ENCODE measurements around the gene LRRC61.

LRRC61 gene

DNA sequence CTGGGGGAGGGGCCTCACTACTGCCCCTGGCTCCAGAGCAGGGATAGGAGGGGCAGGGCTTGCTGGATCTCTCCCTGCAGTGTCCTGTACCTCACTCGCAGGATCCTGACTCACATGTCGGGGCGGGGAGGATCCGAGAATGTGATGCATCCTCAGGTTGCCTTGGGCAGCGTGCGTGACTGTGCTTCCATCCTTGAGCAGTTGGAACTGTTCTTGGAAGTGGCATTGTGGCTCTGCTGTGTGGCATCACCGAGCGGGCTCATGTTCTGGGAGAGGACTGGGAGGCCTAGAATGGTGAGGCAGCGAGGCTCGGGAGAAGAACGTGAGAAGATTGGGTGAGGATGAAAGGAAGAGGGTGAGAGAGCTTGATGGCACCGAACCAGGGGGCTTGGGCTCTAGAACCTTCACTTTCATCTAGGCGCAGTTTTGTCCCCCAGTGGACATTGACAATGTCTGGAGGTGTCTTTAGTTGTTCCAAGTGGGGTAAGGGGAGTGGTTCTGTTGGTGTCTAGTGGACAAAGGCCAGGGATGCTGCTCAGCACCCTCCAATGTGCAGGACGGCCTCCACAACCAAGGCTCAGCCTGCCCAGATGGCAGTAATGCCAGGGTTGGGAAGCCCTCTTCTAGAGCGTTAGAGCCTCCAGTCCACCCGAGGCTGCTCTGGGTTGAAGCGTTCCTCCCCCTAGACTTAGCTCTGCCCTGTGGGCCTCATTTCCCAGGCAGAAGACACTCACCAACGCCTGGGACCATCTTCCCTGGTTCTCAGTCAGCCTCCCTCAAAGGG lies 9.9 kb downstream of the LRRC61 start:
- no peak for DNase-seq

DNA sequence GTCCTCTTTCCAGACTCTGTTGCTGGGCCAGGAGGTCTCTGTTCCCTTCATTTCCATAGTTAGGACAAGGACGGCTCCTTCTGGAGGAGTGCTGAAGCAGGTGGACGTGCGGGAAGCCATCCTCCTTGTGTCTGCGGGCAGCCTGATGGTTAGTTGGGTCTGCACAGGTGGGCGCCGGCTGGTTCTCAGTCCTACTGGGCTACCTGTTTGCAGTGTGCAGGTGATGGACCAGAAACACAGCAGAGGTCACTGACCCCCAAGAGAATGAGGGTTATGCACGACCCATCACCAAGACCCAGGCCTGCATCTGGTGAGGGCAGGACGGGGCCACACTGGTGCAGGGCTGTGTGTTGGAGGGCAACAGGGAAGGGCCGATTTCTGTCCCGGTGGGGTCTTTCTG lies 10.5 kb downstream of the LRRC61 start:
- DNase-seq = no peak

DNA sequence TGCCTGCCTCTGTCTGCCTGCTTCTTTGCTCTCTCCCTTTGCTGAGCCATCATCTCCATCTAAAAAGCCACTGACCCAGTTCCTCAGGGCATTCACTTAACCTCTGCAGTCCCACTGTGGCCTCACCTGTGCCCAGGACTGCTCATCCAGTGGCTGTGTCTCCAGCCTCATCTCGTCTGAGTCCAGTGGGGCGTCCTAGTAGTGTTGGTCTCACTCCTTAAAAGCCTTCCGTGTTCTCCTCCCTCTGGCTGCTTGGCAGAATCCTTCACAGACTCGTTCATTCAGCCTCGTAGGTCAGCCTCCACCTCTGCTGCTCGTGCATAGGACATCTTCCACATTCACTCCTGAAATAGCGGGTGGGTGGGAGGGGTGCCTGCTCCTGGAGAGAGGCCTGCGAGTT lies 11.0 kb downstream of the LRRC61 start:
- DNase-seq = no peak

DNA sequence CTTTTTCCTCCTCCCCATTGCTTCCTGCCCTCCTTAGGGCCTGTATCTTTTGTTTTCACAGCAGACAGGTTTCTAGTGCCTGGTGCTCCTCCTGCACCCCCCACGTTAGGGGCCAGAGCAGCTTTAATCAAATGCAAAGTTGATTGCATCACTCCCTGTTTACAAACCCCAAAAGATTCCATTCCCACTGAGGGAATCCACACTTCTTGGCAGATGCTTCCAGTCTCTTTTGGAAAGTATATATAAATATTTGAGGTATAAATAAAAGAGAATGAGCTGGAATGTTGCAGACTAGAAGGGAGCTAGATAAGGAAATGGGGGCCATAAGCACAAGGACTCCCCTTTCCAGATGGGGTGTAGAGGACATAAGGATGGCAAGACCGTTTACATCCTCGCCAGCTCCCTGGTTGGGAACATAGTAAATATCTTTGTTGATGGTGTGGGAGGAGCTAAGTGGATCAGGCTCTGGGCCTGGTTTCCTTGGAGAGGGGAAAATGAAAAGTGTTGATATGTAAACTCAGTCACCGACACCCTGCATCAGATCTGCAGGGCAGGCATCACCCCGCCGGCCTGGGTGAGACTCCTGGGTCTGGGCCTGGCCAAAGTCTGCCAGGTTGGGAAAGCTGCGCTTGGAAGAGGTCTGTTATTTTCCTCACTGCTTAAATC lies 12.1 kb downstream of the LRRC61 start:
- no peak for DNase-seq

DNA sequence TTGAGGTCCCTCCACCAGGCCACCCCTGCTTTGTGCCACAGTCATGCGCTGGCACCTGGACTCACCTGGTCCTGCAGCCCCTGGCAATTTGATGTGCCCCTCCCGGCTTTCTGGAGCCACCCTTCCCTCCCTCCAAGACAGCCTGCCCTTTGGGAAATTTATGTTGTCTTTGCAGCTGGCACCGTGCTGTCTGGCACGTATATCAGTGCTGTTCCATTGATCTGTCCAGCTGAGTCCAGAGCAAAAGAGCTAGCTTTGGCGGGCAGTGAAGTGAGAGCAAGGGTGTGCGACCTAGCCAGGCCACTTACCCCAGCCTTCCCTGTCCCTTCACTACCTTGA lies 12.6 kb downstream of the LRRC61 start:
- DNase-seq = no peak

DNA sequence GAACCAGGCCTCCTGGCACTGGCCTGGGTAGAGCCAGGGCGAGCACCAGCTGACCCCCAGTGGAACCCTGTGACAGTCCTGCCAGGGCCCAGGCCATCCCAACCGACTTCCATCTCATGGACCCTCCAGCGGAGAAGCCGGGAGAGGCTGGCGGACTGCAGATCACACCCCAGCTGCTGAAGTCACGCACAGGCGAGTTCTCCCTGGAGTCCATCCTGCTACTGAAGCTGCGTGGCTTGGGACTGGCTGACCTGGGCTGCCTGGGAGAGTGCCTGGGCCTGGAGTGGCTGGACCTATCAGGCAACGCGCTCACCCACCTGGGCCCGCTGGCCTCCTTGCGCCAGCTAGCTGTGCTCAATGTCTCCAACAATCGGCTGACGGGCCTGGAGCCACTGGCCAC lies 13.6 kb downstream of the LRRC61 start:
- no peak for DNase-seq

DNA sequence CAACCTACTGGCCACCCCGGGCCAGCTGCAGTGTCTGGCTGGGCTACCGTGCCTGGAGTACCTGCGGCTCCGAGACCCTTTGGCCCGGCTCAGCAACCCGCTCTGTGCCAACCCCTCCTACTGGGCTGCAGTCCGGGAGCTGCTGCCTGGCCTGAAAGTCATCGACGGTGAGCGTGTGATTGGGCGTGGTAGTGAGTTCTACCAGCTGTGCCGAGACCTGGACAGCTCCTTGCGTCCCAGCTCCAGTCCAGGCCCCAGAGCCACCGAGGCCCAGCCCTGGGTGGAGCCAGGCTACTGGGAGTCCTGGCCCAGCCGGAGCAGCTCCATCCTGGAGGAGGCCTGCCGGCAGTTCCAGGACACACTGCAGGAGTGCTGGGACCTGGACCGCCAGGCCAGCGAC lies 14.0 kb downstream of the LRRC61 start:
- DNase-seq = no peak

DNA sequence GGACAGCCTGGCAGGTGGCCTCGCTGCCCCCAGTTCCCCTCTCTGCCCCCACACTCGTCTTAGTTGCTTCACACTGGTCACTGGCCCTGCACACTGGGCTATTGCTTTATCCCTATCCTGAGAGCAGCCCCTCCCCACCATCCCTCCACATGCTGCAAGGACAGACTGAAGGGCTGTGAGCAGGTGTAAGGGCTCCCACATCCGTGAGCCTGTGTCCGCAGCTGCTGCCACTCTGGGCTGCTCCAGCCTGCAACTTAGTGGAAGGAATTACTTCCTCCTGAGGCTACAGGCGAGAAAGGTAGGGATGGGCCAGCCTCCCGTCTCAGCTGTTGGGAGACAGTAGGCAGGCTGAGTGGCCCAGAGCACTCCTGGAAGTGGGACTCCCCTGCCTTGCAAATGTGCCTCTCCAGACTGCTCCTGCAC lies 14.5 kb downstream of the LRRC61 start:
- no peak for DNase-seq

DNA sequence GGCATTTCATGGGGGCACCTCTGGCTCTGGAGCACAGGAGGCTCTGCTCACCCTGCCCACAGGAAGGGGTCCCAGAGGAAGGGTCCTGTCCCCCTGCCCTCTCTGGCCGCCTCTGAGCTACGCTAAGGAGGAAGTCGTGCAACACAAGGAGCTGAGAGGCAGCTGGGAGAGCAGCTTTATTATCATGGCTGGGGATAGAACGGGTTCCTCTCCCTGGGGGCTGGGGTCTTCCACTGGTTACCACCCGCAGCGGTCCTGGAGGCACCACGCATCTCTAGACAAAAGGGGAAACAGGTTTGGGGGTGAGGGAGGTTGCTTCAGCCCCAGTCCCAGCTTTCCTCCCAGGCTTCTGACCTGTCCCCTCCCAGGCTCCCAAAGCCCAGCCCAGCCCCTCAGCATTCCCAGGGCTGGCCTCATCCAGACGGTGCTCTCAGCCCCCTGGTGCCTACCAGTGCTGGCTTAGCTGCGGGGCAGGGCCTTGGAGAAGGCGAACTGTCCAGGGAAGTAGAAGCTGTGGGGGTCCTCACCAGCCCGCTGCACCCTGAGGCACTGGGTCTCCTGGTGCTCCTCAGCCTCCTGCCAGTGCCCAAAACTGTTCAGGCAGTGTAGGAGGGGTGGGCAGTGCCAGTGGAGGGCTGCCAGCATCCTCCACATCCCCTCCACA lies 15.1 kb downstream of the LRRC61 start:
- DNase-seq = no peak

DNA sequence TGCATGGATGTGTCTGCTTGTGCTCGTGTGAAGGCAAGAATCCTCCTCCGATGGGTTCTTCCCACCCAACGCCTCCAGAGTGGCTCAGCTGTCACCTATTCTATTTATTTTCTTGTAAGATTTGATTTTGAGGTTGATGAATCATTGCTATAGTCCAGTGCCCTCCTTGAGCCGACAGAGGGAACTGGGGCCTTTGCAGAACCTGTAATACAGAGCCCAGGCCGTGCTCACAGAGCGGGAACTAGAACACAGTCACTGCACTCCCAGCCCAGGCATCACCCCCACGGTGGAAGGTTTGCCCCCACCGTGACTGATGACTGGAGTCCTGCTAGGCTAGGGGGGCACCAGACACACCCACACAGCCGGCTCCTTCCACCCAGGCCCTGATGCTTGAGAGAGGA lies 16.3 kb downstream of the LRRC61 start:
- DNase-seq = peak; percentile 93

DNA sequence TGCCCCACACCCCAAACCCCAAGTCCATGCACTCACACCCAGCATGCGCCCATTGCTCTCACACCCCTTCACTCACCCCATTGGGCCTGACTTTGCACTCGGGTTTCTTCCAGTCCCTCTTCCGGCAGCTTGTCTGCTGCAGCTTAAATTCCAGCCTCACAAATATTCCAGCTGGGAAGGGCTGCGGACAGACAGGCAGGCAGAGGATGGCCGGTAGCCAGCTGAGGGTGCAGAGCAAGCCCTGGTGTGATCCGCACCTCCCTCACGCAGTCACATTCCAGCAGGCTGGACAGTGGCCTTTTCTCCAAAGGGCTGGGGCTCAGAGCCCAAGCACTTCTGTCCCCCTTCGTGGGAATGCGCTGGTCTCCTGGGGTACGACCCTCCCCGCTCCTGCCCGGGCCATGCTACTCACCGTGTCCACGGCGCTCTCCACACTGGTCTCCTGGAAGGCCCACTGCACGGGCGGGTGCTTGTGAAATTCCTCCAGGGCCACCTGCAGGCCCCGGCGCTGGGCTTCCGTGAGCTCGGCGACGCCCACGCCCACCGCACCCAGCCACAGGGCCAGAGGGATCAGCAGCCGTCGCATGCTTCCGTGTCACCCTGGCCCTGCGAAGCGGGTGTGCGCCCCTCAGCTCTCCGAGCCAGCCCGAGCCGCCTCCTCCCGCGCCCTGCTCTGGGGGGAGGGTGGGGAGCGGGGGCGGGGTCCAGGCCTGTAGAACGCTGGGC lies 17.0 kb downstream of the LRRC61 start:
- DNase-seq = peak; percentile 73

DNA sequence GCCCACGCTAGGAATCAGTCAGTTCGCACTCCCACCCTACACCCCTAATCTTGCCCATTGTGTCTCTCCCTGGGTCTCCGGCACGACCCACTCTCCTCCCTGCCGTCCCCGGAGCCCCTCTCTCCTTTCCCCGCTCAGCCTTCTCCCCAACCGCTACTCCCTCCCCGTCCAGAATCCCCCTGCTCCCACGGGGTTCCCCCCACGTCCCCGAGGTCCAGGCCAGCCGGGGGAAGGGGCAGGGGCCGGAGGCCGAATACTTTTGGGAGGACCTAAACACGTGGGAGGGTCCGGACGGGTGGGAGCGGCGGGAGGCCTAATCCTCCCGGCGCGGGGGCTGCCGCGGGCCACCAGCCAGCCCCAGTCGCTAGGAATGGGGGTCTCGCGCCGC lies 17.7 kb downstream of the LRRC61 start:
- no peak for DNase-seq

DNA sequence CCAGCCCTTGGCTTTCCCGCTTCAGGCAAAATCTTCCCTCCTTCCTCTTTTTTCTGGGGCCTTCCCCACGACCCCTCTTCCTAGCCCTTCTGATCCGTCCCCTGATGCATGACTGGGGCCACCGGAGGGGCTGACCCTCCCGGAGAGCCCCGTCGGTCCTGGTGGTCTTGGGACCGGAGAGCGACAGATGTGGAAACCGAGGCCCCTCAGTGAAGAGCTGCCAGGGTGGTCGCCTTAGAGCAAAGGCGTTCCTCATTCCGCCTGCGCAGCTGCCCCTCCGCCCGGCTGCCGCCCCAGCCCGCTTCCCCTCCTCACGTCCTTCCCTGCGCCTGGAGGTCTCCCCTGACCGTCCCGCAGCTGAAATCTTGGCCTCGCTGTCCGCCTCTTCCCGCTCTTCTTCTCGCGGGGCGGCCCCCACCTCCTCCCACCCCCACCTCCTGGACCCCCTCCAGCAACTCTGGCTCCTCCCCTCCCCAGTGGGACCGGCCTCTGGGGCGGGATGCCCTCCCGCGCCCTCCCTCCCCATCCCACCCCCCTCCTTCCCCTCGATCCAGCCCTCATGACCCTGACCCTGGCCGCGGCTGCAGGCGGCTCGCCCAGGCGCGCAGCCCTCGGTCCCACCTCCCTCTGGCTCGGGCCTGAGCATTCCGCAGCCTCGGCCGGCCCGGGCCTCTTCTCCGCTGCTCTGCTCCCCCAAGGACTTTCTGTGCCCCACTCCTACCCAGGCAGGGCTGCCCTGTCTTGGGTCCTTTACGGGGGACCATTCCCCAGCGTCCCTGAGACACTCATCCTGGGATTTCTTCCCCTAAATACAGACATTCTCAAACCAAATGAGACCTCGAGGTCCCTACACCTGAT lies 18.3 kb downstream of the LRRC61 start, which contains the start of gene RARRES2:
TSS of gene RARRES2 (minus strand) at position 367 of the 858 bp plus-strand sequence. CDS start 1,020 bp downstream, outside the sequence.
- DNase-seq = no peak

DNA sequence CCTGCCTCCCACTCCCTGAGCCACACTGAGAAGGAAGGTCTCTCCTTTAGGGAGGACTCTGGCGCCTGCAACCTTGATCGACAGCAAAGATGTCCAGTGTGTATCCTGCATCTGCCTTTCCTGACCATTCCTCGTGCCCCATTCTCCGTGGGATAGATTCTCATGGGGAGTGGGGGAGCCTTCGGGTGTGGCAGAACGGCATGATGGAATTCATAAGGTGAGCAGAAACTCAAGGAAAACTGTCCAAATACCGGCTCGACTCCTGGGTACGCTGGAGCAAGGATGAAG lies 18.9 kb downstream of the LRRC61 start:
- DNase-seq = no peak

DNA sequence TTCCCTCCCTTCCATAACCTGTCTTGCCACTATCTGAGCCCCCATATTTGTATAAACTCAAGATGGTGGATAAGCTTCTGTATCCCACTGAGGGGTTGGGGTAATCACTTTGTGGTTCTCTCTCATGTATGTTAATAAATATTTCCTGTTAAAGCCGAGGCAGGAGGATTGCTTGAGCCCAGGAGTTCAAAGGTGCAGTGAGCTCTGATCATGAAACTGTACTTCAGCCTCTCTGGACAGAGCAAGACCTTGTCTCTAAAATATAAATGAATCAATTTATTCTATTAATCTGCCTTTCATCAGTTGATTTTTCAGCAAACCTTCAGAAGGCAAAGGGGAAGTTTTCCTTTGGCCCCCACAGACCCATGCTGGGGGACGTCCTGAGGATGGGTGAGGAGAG lies 20.1 kb downstream of the LRRC61 start:
- no peak for DNase-seq

DNA sequence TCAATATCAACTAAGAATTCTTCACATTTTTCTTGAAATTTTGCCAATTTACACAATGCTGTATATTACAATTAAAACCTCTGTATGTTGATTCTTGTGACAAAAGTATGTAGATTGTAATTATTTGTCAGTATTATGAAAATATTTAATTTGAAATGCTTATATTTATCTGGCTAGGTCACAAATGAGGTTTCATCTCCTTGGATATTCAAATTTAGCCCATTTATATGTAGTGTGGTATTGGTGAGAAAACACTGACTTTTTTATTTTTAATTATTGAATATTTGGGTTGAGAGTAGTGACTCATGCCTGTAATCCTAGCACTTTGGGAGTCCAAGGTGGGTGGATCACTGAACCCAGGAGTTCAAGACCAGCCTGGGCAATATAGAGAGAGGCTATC lies 21.1 kb downstream of the LRRC61 start:
- no peak for DNase-seq

DNA sequence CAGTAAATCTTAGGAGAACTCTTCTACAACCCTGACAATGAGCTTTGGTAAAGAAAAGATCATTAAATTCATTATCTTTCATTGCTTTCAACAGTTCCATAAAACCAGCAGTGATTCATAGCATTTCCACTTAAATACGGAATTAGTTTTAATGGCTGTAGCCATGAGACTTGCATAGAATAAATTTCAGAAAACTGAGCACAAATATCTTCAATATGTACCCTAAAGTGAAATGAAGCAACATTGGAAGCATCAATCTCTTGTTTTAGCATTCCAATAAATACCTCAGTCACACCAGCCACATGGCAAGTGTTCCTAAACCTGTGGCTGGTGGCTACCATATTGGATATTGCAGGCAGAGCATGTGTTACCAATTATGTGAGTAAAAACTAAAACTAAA lies 21.9 kb downstream of the LRRC61 start:
- no peak for DNase-seq

DNA sequence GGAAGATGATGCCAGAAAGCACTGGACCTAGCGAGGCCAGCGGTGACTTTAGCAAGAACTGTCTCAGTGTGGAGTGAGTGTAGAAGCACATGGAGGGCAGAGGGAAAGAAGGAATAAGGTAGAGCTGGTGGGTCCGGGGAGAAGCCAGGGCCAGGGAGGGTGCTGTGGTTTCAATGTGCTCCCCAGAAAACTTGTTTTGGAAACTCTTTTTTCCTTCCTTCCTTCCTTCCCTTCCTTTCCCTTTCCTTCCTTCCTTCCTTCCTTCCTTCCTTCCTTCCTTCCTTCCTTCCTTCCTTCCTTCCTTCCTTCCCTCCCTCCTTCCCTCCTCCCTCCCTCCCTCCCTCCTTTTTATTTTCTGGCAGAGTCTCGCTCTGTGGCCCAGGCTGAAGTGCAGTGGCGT lies 23.8 kb downstream of the LRRC61 start:
- DNase-seq = no peak

DNA sequence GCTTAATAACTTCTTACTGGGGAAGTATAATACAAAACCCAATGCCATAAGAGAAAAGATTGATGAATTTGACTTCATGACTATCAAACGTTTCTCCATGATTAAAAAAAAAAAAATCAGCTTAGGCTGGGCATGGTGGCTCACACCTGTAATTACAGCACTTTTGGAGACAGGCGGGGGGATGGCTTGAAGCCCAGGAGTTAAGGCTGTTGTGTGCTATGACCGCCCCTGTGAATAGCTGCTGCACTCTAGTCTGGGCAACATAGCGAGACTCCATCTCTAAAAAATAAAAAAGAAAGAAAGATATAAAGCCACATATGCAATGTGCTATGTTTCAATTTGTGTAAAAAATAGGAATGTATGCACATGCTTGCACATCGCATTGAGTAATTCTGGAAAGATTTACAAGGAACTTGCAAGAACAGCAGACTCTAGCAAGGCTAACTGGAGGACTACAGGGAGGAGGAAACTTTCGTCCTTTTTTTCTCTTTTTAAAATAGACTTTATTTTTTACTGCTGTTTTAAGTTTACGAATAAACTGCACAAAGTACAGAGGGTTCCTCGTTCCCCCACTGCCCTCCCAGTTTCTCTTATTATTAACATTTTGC lies 28.5 kb downstream of the LRRC61 start:
- DNase-seq = no peak

DNA sequence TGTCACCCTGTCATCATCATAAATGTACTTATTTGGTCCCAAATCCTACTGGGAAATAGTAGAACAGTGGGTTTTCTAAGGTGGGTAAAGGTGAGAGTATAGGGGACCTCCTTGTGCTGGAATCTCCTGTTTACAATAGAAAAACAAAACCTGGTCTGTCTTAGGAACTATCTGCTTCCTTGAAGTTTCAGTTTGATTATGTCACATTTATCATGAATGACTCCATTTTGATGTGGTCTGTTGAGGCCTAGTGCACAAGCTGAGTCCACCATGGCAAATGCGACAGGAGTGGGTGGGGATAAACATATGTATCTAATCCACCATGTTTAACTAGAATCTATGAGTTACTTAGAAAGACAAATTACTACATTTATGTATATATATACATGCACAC lies 32.5 kb downstream of the LRRC61 start:
- no peak for DNase-seq

DNA sequence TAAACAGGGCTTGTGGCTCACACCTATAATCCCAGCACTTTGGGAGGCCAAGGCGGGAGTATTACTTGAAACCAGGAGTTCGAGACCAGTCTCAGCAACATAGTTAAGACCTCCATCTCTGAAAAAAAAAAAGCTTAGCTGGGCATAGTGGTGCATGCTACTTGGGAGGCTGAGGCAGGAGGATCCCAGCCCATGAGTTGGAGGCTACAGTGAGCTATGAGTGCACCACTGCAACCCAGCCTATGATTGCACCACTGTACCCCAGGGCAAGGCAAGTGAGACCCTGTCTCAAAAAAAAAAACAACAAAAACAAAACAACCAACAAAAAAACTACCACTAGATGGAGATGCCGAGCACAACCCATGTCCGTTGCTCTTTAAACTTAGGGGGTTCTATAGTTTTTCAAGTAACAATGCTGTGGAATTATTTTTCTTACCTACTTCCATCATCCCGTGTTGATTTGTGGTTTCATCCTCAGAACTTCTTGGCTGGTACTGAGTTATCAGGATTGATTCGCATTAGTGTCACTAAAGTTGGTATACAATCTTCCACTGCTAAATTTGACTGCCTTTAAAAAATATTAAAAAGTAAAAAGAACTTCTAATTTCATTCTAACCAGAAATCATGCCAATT lies 33.2 kb downstream of the LRRC61 start:
- peak; percentile 24 for DNase-seq

DNA sequence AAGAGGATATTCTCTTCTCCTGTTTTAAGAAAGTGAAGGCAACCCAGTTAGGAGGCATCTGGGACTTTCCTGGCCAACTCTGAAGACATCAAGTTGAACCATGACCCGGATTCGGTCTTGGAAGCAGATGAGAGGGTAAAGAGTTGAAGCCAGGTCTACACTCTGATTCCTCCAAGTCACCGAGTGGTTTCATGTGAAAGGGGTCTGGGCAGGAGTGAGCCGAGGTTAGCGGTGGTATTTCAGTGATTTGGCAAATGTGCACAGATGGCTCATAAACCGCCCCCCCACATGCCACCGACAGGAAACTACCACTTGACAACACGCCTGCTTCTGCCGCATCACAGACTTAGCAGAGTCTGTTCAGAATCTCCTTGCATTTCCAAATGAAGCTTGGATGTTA lies 34.1 kb downstream of the LRRC61 start:
- DNase-seq = no peak
